ENCODE results near the gene FNDC7.

Gene FNDC7

DNA sequence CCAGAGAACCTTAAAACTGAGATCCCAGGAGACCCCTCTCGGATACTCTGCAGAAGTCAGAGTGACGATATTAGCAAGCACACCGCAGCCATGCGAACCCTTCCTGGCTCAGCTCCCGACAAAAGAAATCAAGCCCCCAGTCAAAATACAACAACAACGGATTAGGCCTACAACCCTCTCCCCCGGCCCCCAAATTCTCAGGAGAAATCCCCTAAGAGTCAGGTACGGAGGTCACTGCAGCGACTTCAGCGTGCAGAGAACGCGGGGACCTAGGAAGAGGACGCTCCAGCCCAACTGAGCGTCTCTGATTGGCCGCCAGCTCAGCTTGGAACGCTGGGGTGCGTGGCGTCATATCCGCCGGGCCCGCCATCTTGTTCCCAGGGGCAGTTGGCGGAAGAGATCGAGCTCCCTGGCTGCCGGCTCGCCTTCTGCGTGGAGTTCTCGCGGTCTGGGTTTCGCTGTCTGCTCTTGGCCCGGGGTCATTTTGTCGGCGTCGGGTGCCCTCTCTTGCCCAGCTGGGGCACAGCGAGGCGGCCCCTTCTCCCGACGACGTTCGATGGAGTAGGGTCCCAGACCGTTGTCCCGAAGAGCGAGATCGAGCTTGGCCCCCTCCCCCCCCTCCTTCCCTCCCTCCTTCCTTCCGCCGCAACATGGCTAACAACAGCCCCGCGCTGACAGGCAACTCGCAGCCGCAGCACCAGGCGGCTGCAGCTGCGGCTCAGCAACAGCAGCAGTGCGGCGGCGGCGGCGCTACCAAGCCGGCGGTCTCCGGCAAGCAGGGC is 20.6 kb upstream of the FNDC7 start, which contains the start of gene PRPF38B:
Gene PRPF38B (plus strand): TSS at position 369 of the 782 bp plus-strand sequence. CDS start 282 bp downstream, at position 651.
- ChIA-PET CTCF (interaction anchor here (0.5 to 1.6 kb wide), 9 partner anchors 46 to 1666 kb away, joined by 3 to 7 read pairs (median 3); no protein-coding TSS in a partner anchor), POLR2A (interaction anchor here (0.8 to 3.0 kb wide), 20 partner anchors 10 to 491 kb away, joined by 3 to 33 read pairs (median 5); partner anchors contain the start of genes CLCC1, EEIG2, FNDC7 and SLC25A24)
- no peaks in the 10 kb centered on the region for H3K9me3 ChIP-seq (ENCODE audit: control insufficient read depth, insufficient read depth, low read depth, low read length)
- H3K4me1 ChIP-seq (ENCODE audit: control insufficient read depth, insufficient read depth, low read length): 0 out of 2 replicates have a peak, but pooled peaks cover 3% of the 10 kb centered on the region
- peak within 1 kb of the TSS; percentile 72 for H3K4me3 ChIP-seq (ENCODE audit: low read depth, low read length)
- peak within 1 kb of the TSS; percentile 81 for H3K27ac ChIP-seq (ENCODE audit: extremely low read depth, low read depth, low read length)
- peaks cover 14 to 32% of the 10 kb centered on the region in 2 experiments for H3K36me3 ChIP-seq (ENCODE audit: control insufficient read depth in 2 of 2, insufficient read depth in 1 of 2, low read length in 2 of 2)
- TF ChIP-seq BCL11A (tag by site-specific recombination; IDR thresholded peaks at IDR 0.05; ENCODE audit: low read depth): no peak
- TF ChIP-seq ZNF837 (tag by site-specific recombination; IDR thresholded peaks at IDR 0.05): no peak
- no peak for TF ChIP-seq ZNF292 (tag by site-specific recombination; IDR thresholded peaks at IDR 0.05; ENCODE audit: borderline replicate concordance, low read depth)
- no peak for TF ChIP-seq SP3 (tag by site-specific recombination; IDR thresholded peaks at IDR 0.05)
- TF ChIP-seq ZNF785 (tag by site-specific recombination; IDR thresholded peaks at IDR 0.05): no peak
- no peak for TF ChIP-seq ZNF548 (tag by site-specific recombination; IDR thresholded peaks at IDR 0.05)
- peak; percentile 96 for TF ChIP-seq ZFP37 (tag by site-specific recombination; IDR thresholded peaks at IDR 0.05)
- TF ChIP-seq, protein P1, sequence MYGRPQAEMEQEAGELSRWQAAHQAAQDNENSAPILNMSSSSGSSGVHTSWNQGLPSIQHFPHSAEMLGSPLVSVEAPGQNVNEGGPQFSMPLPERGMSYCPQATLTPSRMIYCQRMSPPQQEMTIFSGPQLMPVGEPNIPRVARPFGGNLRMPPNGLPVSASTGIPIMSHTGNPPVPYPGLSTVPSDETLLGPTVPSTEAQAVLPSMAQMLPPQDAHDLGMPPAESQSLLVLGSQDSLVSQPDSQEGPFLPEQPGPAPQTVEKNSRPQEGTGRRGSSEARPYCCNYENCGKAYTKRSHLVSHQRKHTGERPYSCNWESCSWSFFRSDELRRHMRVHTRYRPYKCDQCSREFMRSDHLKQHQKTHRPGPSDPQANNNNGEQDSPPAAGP (tag by site-specific recombination; IDR thresholded peaks at IDR 0.05): peak; percentile 78
- TF ChIP-seq ZNF510 (tag by site-specific recombination; IDR thresholded peaks at IDR 0.05; ENCODE audit: insufficient replicate concordance): no peak
- peak; percentile 79 for TF ChIP-seq ZNF341 (tag by site-specific recombination; IDR thresholded peaks at IDR 0.05; ENCODE audit: low read depth)
- TF ChIP-seq, protein P2, sequence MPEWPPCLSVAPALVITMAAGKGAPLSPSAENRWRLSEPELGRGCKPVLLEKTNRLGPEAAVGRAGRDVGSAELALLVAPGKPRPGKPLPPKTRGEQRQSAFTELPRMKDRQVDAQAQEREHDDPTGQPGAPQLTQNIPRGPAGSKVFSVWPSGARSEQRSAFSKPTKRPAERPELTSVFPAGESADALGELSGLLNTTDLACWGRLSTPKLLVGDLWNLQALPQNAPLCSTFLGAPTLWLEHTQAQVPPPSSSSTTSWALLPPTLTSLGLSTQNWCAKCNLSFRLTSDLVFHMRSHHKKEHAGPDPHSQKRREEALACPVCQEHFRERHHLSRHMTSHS (tag by site-specific recombination; IDR thresholded peaks at IDR 0.05): no peak
- TF ChIP-seq ZNF112 (tag by site-specific recombination; IDR thresholded peaks at IDR 0.05): no peak
- TF ChIP-seq ZFP3 (tag by site-specific recombination; IDR thresholded peaks at IDR 0.05; ENCODE audit: low read depth): no peak
- peak; percentile 77; the same call in 1 of the 2 replicates for TF ChIP-seq ZNF324 (tag by site-specific recombination; IDR thresholded peaks at IDR 0.05)
- TF ChIP-seq, protein P3, sequence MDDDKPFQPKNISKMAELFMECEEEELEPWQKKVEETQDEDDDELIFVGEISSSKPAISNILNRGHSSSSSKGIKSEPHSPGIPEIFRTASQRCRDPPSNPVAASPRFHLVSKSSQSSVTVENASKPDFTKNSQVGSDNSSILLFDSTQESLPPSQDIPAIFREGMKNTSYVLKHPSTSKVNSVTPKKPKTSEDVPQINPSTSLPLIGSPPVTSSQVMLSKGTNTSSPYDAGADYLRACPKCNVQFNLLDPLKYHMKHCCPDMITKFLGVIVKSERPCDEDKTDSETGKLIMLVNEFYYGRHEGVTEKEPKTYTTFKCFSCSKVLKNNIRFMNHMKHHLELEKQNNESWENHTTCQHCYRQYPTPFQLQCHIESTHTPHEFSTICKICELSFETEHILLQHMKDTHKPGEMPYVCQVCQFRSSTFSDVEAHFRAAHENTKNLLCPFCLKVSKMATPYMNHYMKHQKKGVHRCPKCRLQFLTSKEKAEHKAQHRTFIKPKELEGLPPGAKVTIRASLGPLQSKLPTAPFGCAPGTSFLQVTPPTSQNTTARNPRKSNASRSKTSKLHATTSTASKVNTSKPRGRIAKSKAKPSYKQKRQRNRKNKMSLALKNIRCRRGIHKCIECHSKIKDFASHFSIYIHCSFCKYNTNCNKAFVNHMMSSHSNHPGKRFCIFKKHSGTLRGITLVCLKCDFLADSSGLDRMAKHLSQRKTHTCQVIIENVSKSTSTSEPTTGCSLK (tag by site-specific recombination; IDR thresholded peaks at IDR 0.05): no peak
- no peak for TF ChIP-seq ZNF670 (tag by site-specific recombination; IDR thresholded peaks at IDR 0.05; ENCODE audit: low read depth)
- 0 out of 2 replicates have a peak, but pooled peaks have one; percentile 33 for TF ChIP-seq REPIN1 (tag by site-specific recombination; IDR thresholded peaks at IDR 0.05; ENCODE audit: low read depth)
- TF ChIP-seq, protein P4, sequence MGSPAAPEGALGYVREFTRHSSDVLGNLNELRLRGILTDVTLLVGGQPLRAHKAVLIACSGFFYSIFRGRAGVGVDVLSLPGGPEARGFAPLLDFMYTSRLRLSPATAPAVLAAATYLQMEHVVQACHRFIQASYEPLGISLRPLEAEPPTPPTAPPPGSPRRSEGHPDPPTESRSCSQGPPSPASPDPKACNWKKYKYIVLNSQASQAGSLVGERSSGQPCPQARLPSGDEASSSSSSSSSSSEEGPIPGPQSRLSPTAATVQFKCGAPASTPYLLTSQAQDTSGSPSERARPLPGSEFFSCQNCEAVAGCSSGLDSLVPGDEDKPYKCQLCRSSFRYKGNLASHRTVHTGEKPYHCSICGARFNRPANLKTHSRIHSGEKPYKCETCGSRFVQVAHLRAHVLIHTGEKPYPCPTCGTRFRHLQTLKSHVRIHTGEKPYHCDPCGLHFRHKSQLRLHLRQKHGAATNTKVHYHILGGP (tag by site-specific recombination; IDR thresholded peaks at IDR 0.05): no peak
- TF ChIP-seq, protein P5, sequence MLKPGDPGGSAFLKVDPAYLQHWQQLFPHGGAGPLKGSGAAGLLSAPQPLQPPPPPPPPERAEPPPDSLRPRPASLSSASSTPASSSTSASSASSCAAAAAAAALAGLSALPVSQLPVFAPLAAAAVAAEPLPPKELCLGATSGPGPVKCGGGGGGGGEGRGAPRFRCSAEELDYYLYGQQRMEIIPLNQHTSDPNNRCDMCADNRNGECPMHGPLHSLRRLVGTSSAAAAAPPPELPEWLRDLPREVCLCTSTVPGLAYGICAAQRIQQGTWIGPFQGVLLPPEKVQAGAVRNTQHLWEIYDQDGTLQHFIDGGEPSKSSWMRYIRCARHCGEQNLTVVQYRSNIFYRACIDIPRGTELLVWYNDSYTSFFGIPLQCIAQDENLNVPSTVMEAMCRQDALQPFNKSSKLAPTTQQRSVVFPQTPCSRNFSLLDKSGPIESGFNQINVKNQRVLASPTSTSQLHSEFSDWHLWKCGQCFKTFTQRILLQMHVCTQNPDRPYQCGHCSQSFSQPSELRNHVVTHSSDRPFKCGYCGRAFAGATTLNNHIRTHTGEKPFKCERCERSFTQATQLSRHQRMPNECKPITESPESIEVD (tag by site-specific recombination; IDR thresholded peaks at IDR 0.05): no peak
- TF ChIP-seq ZNF121 (tag by site-specific recombination; IDR thresholded peaks at IDR 0.05): peak; percentile 65; the same call in 1 of the 2 replicates
- TF ChIP-seq, protein P6, sequence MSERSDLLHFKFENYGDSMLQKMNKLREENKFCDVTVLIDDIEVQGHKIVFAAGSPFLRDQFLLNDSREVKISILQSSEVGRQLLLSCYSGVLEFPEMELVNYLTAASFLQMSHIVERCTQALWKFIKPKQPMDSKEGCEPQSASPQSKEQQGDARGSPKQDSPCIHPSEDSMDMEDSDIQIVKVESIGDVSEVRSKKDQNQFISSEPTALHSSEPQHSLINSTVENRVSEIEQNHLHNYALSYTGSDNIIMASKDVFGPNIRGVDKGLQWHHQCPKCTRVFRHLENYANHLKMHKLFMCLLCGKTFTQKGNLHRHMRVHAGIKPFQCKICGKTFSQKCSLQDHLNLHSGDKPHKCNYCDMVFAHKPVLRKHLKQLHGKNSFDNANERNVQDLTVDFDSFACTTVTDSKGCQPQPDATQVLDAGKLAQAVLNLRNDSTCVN (tag by site-specific recombination; optimal IDR thresholded peaks at IDR 0.05): peak; percentile 56
- no peak for TF ChIP-seq ZNF544 (tag by site-specific recombination; IDR thresholded peaks at IDR 0.05)
- no peak for TF ChIP-seq ZNF114 (tag by site-specific recombination; IDR thresholded peaks at IDR 0.05)
- TF ChIP-seq FEZF1 (tag by site-specific recombination; IDR thresholded peaks at IDR 0.05): no peak; the same call in 1 of the 2 replicates
- TF ChIP-seq, protein P7, sequence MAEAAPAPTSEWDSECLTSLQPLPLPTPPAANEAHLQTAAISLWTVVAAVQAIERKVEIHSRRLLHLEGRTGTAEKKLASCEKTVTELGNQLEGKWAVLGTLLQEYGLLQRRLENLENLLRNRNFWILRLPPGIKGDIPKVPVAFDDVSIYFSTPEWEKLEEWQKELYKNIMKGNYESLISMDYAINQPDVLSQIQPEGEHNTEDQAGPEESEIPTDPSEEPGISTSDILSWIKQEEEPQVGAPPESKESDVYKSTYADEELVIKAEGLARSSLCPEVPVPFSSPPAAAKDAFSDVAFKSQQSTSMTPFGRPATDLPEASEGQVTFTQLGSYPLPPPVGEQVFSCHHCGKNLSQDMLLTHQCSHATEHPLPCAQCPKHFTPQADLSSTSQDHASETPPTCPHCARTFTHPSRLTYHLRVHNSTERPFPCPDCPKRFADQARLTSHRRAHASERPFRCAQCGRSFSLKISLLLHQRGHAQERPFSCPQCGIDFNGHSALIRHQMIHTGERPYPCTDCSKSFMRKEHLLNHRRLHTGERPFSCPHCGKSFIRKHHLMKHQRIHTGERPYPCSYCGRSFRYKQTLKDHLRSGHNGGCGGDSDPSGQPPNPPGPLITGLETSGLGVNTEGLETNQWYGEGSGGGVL (tag by site-specific recombination; IDR thresholded peaks at IDR 0.05): no peak
- peak; percentile 85 for TF ChIP-seq SP2 (tag by site-specific recombination; IDR thresholded peaks at IDR 0.05)

Measured in HEK293 (cell line).